Fibroblast of lung (primary cell): ENCODE measurements around the gene CEP164. TPM values are rescaled to one million over a fixed set of nuclear protein-coding genes. Genes with fewer than 3 reads are reported as not detected.

ENCODE experiments used
- DNase-seq, 2 donors: peaks; one replicate each; pipeline versions ENCODE4 v3.0.0 to v3.0.0-alpha.2; 2010; ENCODE audit warnings: low read depth in 2 of 2
- H2AFZ ChIP-seq: 2 replicates; pipeline ENCODE4 v1.5.1; 2012; ENCODE audit warnings: low read length, control low read depth, inconsistent platforms
- H3K27ac ChIP-seq: 2 replicates; pipeline ENCODE4 v1.5.1; 2011; ENCODE audit warnings: low read length, control low read depth; ENCODE audit not compliant: insufficient read depth
- H3K27me3 ChIP-seq: 2 replicates; pipeline ENCODE4 v1.5.1; 2011; ENCODE audit warnings: mild to moderate bottlenecking, low read length; ENCODE audit not compliant: control insufficient read depth, insufficient read depth
- H3K36me3 ChIP-seq: 2 replicates; pipeline ENCODE4 v1.5.1; 2011; ENCODE audit warnings: low read length; ENCODE audit not compliant: control insufficient read depth, insufficient read depth
- H3K4me1 ChIP-seq: 2 replicates; pipeline ENCODE4 v1.5.1; 2011; ENCODE audit warnings: low read length; ENCODE audit not compliant: control insufficient read depth, insufficient read depth; ENCODE audit errors: extremely low read depth
- H3K4me2 ChIP-seq: 2 replicates; pipeline ENCODE4 v1.5.1; 2011; ENCODE audit warnings: low read length, control low read depth; ENCODE audit not compliant: insufficient read depth; ENCODE audit errors: extremely low read depth
- H3K4me3 ChIP-seq, 4 experiments: fragments of 200-600 bp in 1 of 4; sonication (generic) in 1 of 4; replicated peaks in 1 of 4; 2 replicates each; pipeline ENCODE4 v1.5.1; 2011 to 2016; ENCODE audit warnings: low read length in 4 of 4, low read depth in 3 of 4, mild to moderate bottlenecking in 3 of 4, control low read depth in 2 of 4, inconsistent platforms in 1 of 4, mixed read lengths in 1 of 4; ENCODE audit not compliant: insufficient read depth in 1 of 4; ENCODE audit errors: control extremely low read depth in 1 of 4
- H3K79me2 ChIP-seq: 2 replicates; pipeline ENCODE4 v1.5.1; 2012; ENCODE audit warnings: mild to moderate bottlenecking, low read length, inconsistent platforms; ENCODE audit not compliant: control insufficient read depth, insufficient read depth
- H3K9ac ChIP-seq: 2 replicates; pipeline ENCODE4 v1.5.1; 2011; ENCODE audit warnings: mild to moderate bottlenecking, low read length, control low read depth; ENCODE audit not compliant: insufficient read depth
- H3K9me3 ChIP-seq: 2 replicates; pipeline ENCODE4 v1.5.1; 2012; ENCODE audit warnings: low read depth, low read length; ENCODE audit not compliant: control insufficient read depth, insufficient read depth
- H4K20me1 ChIP-seq: 2 replicates; pipeline ENCODE4 v1.5.1; 2011; ENCODE audit warnings: low read length; ENCODE audit not compliant: control insufficient read depth, insufficient read depth; ENCODE audit errors: extremely low read depth
- CTCF ChIP-seq, 2 donors: IDR thresholded peaks in 1 of 2; conservative IDR thresholded peaks in 1 of 2; 1 replicate in 1 of 2; 2 replicates in 1 of 2; pipeline ENCODE4 v1.5.1; 2011 to 2012; ENCODE audit warnings: low read length in 2 of 2, control low read depth in 1 of 2, inconsistent platforms in 1 of 2, low read depth in 1 of 2, mild to moderate bottlenecking in 1 of 2
- EZH2 ChIP-seq: IDR thresholded peaks from 2 replicates; pipeline ENCODE4 v1.5.1; 2012; ENCODE audit warnings: low read length, control low read depth, mild to moderate bottlenecking; ENCODE audit errors: missing control alignments
- polyA plus RNA-seq, 2 donors: library from polyadenylated mRNA; depleted of rRNA in 1 of 2; stranded (reverse) in 1 of 2; unstranded in 1 of 2; fragments of >200 nt; gene quantifications; 2 replicates each; pipeline ENCODE4 v1.2.1, GENCODE V29; 2011 to 2012; ENCODE audit warnings: missing spikeins in 1 of 2
- total RNA-seq: library from RNA; depleted of rRNA; stranded (reverse); fragments of >200 nt; gene quantifications from 2 replicates; pipeline ENCODE4 v1.2.1, GENCODE V29; 2014

Gene CEP164
- total and polyA plus RNA-seq, 2 donors (not counting 1 experiment from before 2014, with no cell fraction given) = 16.1 to 33.5 TPM

DNA sequence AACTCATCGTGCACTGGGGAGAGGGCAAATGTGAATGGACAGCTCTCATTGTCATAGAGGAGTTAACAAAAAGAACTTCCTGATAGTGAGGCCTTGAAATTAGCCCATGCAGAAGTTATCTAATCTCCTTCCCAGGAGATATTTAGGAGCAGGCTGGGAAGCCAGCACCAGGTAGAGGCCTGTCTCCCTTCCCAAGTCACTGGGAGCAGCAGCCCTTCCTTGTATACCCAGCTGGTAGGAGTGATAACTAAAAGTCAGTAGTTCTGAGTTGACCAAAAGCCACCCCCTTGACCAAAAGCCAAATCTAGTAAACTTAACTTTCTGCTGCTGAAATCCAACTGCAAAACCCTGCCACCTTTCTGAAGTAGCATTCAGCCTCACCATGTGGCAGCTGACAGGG lies 37.9 kb upstream of the CEP164 start:
- H3K36me3 ChIP-seq = peaks cover 22% of the 10 kb centered on the region
- TF ChIP-seq EZH2 = no peak
- no peak for TF ChIP-seq CTCF (conservative IDR thresholded peaks at IDR 0.05 in 1 of 2, IDR thresholded peaks at IDR 0.05 in 1 of 2; ENCODE audit: low read depth in 1 of 2, low read length in 2 of 2)

GRCh38 chr11:117290809-117291396 lies 36.8 kb upstream of the CEP164 start, which contains the start of gene BACE1-AS:
BACE1-AS (plus strand) TSS chr11:117291346.
- H3K79me2 ChIP-seq = no peaks in the 10 kb centered on the region
- H4K20me1 ChIP-seq = no peaks in the 10 kb centered on the region
- H3K4me2 ChIP-seq = no peak within 1 kb of the TSS
- H3K4me3 ChIP-seq = no peak within 1 kb of the TSS
- peaks cover 19% of the 10 kb centered on the region for H3K36me3 ChIP-seq
- H3K4me1 ChIP-seq = no peaks in the 10 kb centered on the region
- DNase-seq = no peak
- H3K9me3 ChIP-seq = no peaks in the 10 kb centered on the region
- H2AFZ ChIP-seq = no peak within 1 kb of the TSS
- no peak within 1 kb of the TSS for H3K9ac ChIP-seq
- H3K27ac ChIP-seq = no peak within 1 kb of the TSS
- no peak for TF ChIP-seq CTCF (conservative IDR thresholded peaks at IDR 0.05 in 1 of 2, IDR thresholded peaks at IDR 0.05 in 1 of 2; ENCODE audit: low read depth in 1 of 2, low read length in 2 of 2)
- no peak for TF ChIP-seq EZH2
- H3K27me3 ChIP-seq = no peaks in the 10 kb centered on the region

More for the DNA sequence above, 37.9 kb upstream of the CEP164 start:
- Histone ChIP-seq H3K9me3 (no peaks in the 10 kb centered on the region), H3K79me2 (no peaks in the 10 kb centered on the region), H3K27me3 (no peaks in the 10 kb centered on the region), H3K27ac (no peak overlapping the region), H3K4me2 (no peak overlapping the region), H3K4me1 (no peaks in the 10 kb centered on the region), H4K20me1 (no peaks in the 10 kb centered on the region), H3K4me3 (no peak overlapping the region), H2AFZ (no peak overlapping the region), H3K9ac (no peak overlapping the region)
- no peak for DNase-seq

DNA sequence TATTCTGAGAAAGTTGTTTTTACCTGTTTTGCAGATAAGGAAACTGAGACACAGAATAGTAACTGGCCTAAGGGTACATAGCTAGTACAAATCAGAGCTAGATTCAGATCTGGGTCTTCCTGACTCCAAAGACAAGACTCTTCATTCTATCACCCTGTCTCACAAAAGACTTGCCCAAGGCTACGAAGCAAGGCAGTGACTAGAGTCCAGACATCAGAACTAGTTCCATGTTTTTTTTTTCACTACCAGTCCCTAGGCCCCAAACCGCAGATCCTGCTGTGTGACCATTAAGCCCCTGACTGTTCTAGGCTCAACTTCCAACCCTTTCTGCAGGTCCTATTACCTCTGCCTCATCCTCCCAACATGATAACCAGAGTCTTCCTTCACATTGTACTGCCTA lies 35.0 kb upstream of the CEP164 start:
- Histone ChIP-seq H3K79me2 (no peaks in the 10 kb centered on the region), H4K20me1 (no peaks in the 10 kb centered on the region), H3K4me2 (no peak overlapping the region), H3K9me3 (no peaks in the 10 kb centered on the region), H2AFZ (no peak overlapping the region), H3K4me1 (no peaks in the 10 kb centered on the region), H3K27ac (no peak overlapping the region), H3K4me3 (no peak overlapping the region), H3K36me3 (peaks cover 19% of the 10 kb centered on the region), H3K9ac (no peak overlapping the region), H3K27me3 (no peaks in the 10 kb centered on the region)
- DNase-seq = no peak
- no peak for TF ChIP-seq CTCF (conservative IDR thresholded peaks at IDR 0.05 in 1 of 2, IDR thresholded peaks at IDR 0.05 in 1 of 2; ENCODE audit: low read depth in 1 of 2, low read length in 2 of 2)
- no peak for TF ChIP-seq EZH2
